AG04450 (cell line): Measurements from ENCODE around the gene IFNA1. TPM values are rescaled to one million over a fixed set of nuclear protein-coding genes. Genes with fewer than 3 reads are reported as not detected.

Experiments used
- CTCF ChIA-PET: fragments of 300-600, 350-600 bp; formaldehyde crosslinking; extraction: SDS; loops from one replicate; lab custom pipeline; 2022; ENCODE audit warnings: antibody characterized with exemption, inconsistent platforms; lab: Charles Lee
- POLR2A ChIA-PET: fragments of 350-600 bp; formaldehyde crosslinking; extraction: SDS; loops from one replicate; lab custom pipeline; 2021; ENCODE audit warnings: antibody characterized with exemption, inconsistent platforms; lab: Yijun Ruan, JAX
- DNase-seq: peaks from one replicate; pipeline ENCODE4 v3.0.0-alpha.2; 2011; ENCODE audit warnings: low read depth, low spot score
- H3K27ac ChIP-seq: one replicate; pipeline ENCODE4 v1.5.1; 2012; ENCODE audit warnings: low read depth, low read length, control low read depth
- H3K27me3 ChIP-seq: one replicate; pipeline ENCODE4 v1.6.0; 2012; ENCODE audit warnings: low read length; ENCODE audit not compliant: control insufficient read depth, insufficient read depth
- H3K4me3 ChIP-seq: 2 replicates; pipeline ENCODE4 v1.5.1; 2011; ENCODE audit warnings: mild to moderate bottlenecking, low read depth, low read length, control low read depth
- H3K9me3 ChIP-seq: 2 replicates; pipeline ENCODE4 v1.5.1; 2012; ENCODE audit warnings: low read length; ENCODE audit not compliant: control insufficient read depth, insufficient read depth
- CTCF ChIP-seq: IDR thresholded peaks from 2 replicates; pipeline ENCODE4 v1.5.1; 2011; ENCODE audit warnings: low read depth, low read length, control low read depth, inconsistent platforms
- polyA plus RNA-seq: library from polyadenylated mRNA; depleted of rRNA; stranded (reverse); fragments of >200 nt; gene quantifications from 2 replicates; pipeline ENCODE4 v1.2.3, GENCODE V29; 2011

Gene IFNA1
- polyA plus RNA-seq, 1 experiment, result not detected

- no peak for DNase-seq
- TF ChIP-seq CTCF, result no peak
- H3K27me3 ChIP-seq, result peaks cover 4% of the 10 kb centered on the region
- H3K27ac ChIP-seq, result no peak overlapping the region
- no peaks in the 10 kb centered on the region for H3K9me3 ChIP-seq
- H3K4me3 ChIP-seq, result no peak overlapping the region
- POLR2A ChIA-PET, result no interaction called here
- CTCF ChIA-PET, result interaction anchor here (0.9 to 1.6 kb wide), 4 partner anchors 19 to 375 kb away, joined by 3 to 6 read pairs (median 4); no protein-coding TSS in a partner anchor
These were observed 24.6 kb upstream of the IFNA1 start for GRCh38 chr9:21415493-21416267.

- peaks cover 8% of the 10 kb centered on the region for H3K27me3 ChIP-seq
- DNase-seq, result no peak
- no peak overlapping the region for H3K27ac ChIP-seq
- ChIA-PET POLR2A (no interaction called here), CTCF (interaction anchor here (0.6 kb wide), 1 partner anchor 1024 kb away, joined by 3 read pairs; no protein-coding TSS in a partner anchor)
- no peak overlapping the region for H3K4me3 ChIP-seq
- no peaks in the 10 kb centered on the region for H3K9me3 ChIP-seq
- TF ChIP-seq CTCF, result no peak
These were observed 12.0 kb upstream of the IFNA1 start for GRCh38 chr9:21428235-21428634.

- Histone ChIP-seq H3K27ac (no peak overlapping the region), H3K27me3 (peaks cover 8% of the 10 kb centered on the region), H3K9me3 (no peaks in the 10 kb centered on the region), H3K4me3 (no peak overlapping the region)
- ChIA-PET POLR2A (no interaction called here), CTCF (no interaction called here)
- TF ChIP-seq CTCF, result no peak
- no peak for DNase-seq
These were observed 11.0 kb upstream of the IFNA1 start for GRCh38 chr9:21429191-21429590.

GRCh38 chr9:21432672-21433425 lies 7.4 kb upstream of the IFNA1 start:
- CTCF ChIA-PET, result interaction anchor here (0.7 to 4.9 kb wide), 11 partner anchors 11 to 361 kb away, joined by 3 to 61 read pairs (median 6); no protein-coding TSS in a partner anchor
- H3K9me3 ChIP-seq, result no peaks in the 10 kb centered on the region

More at GRCh38 chr9:21432672-21433425, 7.4 kb upstream of the IFNA1 start:
- Histone ChIP-seq H3K27ac (no peak overlapping the region), H3K4me3 (no peak overlapping the region), H3K27me3 (peaks cover 3% of the 10 kb centered on the region)
- POLR2A ChIA-PET, result no interaction called here
- DNase-seq, result no peak
- TF ChIP-seq CTCF, result no peak
